HG03460 (cell line): ENCODE results near the gene RBBP8NL.

Experiments used
- ATAC-seq: cut with Tn5 transposase; IDR thresholded peaks from one replicate; pipeline ENCODE4 v1.9.1; 2021; ENCODE audit not compliant: unreplicated experiment

RBBP8NL gene

GRCh38 chr20:62461834-62462233 lies 34.5 kb upstream of the RBBP8NL start:
- ATAC-seq, result no peak

GRCh38 chr20:62461157-62461556 lies 33.8 kb upstream of the RBBP8NL start:
- no peak for ATAC-seq

GRCh38 chr20:62460678-62461077 lies 33.3 kb upstream of the RBBP8NL start:
- ATAC-seq, result no peak

- no peak for ATAC-seq
Measured at GRCh38 chr20:62459488-62459887, 32.1 kb upstream of the RBBP8NL start.

- ATAC-seq, result no peak
Measured at GRCh38 chr20:62458275-62459251, 31.2 kb upstream of the RBBP8NL start.

GRCh38 chr20:62457831-62458230 lies 30.5 kb upstream of the RBBP8NL start:
- ATAC-seq, result no peak

- no peak for ATAC-seq
Measured at GRCh38 chr20:62457098-62457497, 29.8 kb upstream of the RBBP8NL start.

DNA sequence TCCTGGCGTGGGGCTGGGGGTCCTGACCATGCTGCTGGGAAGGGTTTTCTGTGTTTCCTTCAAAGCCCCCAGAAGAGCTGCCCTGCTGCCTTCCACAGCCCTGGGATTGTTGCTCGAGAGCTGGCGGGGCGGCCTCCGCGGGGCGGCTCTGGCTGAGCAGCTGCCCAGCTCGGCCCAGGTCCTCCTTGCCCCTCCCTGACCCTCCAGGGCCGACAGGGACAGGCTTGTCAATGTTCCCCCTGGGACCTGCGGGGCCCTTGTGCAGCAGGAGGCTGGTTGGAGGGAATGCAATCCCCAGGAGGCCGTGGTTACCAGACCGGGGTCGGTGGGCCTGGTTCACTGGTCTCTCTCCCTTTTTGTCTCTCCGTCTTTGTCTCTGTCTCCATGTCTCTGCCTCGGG lies 28.6 kb upstream of the RBBP8NL start:
- no peak for ATAC-seq

DNA sequence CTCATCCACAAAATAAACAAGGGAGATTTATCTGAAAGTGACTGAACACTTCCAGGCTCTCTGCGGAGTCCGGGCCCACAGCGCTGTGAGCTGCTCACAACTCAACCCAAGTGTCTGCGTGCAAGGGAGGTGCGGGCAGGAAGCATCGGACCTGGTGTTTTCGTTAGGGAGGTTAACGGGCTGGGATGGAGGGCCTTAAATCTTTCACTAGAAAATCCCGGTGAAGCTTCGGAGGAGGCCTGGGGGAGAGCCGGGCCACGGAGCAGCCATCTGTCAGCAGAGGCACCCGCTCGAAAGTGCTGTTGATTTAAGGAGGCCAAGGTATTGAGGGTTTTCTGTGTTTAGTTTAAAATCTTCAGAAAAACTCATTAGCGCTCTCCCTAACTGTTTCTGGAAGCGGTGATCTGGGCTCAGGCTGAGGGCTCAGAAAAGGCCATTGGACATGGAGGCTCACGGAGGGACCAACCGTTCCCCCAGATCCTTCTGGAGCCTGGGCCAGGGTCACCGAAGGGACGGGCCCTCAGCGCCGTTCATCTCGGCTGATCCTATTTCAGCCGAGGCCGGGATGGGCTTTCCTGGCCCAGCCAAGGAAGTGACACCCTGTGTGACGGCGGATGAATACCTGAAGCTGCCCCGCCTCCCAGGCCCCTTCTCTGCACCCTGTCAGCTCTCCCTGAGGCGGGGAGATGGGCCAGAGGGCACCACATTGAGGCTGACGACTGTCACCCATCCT lies 27.7 kb upstream of the RBBP8NL start:
- ATAC-seq, result no peak

- no peak for ATAC-seq
Measured at GRCh38 chr20:62453186-62453808, 26.0 kb upstream of the RBBP8NL start.

DNA sequence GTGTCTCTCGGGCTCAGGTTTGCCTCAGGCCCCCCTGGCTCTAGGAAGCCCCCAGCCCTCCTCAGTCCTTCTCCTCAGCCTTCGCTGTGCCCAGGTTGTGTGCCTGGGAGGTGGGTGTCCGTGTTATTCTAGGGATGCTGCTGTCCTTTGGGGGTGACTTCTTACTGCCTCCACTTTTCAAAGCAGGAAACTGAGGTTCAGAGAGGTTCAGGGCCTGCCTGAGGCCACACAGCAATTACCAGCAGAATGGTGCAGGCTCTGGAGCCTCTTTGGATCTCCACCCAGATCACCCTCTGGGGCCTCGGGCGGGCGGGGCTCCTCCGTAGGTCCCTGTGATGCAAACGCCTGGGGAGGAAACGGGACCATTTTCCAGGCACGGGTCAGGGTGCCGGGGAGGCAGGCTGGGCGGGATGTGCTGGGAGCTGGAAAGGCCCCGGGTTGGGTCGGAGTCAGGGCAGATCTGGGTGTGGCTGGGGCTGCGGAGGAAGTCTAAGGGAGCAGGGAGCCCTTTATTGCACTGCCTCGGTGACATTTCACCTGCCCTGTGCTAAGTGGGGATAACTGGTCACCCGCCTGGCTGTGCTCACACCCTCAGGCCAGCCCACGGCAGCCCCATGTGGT lies 25.2 kb upstream of the RBBP8NL start:
- ATAC-seq, result no peak

DNA sequence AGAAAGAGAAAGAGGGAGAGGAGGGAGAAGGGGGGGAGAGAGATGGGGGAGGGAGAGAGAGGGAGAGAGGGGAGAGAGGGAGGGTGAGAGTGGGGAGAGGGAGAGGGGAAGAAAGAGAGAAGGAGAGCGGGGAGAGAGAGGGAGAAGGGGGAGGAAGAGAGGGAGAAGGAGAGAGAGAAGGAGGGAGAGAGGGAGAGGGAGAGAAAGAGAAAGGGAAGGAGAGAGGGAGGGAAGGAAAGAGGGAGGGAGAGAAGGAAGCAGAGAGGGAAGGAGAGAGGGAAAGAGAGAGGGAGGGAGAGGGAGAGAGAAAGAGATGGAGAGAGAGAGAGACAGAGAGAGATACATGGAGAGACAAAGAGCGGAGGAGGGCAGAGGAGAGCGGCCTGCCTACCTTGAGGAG lies 24.6 kb upstream of the RBBP8NL start:
- ATAC-seq, result no peak

GRCh38 chr20:62451156-62451767 lies 23.9 kb upstream of the RBBP8NL start:
- no peak for ATAC-seq

DNA sequence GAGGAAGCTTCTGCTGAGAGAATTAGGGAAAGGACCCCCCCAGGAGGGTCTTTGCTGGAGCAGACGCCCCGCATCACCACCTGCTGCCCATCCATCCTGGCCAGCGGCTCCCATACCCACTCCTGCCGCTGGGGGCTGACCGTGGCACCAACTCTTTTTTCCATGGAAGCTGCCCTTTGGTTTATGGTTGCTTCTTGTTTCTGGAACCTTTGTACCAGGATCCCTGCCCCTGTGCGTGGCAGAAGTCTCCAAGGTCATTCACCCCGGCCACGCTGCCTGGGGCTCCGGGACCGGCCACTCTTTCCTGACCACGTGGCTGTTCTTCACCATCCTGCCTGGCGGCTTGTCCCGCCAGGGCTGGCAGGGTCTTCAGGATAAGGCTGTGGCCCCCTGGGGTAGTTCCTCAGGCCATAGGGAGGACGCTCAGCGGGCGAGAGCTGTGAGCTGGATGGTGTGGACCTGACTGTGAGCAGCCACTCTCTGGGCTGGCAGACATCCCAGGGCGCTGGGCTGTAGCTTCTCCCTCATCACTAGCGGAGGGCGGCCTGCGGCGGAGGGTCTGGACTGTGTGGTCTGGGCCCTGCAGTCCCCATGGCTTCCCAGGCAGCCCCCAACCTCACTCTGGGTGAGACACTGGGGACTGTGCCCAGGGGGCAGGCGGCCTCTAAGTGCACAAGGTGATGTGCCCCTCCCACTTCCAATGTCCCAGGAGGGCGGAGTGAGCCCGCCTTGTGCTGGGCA lies 22.8 kb upstream of the RBBP8NL start:
- no peak for ATAC-seq

GRCh38 chr20:62448788-62449187 lies 21.4 kb upstream of the RBBP8NL start:
- no peak for ATAC-seq

DNA sequence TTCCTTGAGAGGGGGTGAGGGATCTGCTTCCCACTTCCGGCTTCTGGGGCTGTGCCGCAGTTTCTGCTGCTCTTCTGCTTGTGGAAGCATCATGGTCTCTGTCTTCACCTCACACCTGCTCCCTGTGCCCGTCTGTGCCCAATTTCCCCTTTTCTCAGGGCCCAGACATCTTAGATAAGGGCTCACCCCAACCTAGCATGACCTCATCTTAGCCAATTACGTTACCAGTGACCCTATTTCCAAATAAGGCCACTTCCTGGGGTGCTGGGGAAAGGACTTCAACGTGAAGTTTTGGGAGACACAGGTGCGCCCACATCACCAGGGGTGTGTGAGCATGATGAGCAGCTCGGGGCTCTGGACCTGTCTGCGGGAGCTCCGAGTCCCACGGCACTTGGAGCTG lies 20.7 kb upstream of the RBBP8NL start:
- no peak for ATAC-seq

DNA sequence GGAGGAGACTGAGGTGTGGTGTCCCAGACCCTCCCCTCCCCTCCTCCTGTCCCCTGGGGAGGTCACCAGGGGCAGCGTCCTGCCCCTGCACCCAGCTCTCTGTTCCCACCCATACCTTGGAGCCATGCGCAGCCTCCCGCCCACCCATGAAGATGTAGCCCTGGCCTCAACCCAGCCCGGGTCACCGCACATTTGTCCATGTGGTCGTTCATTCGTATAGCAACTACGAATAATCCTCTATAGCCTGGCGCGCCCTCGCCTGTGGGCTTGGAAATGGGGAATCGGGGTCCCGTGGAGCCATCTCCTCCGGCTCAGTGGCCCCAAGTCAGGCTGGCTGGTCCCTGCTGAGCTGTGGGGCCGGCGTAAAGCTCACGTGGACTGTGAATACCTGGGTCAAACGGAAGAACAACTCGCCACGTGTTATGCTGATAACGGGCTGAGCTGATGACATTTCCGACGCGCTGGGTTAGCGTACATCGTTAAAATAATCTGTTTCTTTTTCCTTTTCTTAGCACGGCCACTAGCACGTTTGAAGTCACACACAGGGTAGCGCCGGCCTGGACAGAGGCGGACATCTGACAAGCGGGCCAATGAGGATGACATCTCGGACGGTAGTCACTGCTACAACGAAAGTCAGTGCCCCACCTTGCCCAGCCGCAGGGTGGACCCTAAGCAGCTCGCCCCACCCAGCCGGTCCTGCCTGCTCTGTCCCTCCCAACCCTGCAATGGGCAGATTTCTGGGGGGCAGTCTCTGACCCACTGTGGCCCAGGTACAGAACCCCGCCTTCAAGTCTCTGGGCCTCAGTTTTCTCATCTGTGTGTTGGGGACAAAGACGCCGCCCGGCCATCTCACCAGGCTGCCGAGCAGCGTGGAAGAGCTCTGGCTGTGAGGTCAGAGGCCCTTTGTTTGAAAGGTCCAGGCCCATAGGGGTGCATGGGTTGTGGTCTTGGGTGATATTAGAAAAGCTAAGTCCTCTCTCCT lies 19.8 kb upstream of the RBBP8NL start:
- no peak for ATAC-seq

DNA sequence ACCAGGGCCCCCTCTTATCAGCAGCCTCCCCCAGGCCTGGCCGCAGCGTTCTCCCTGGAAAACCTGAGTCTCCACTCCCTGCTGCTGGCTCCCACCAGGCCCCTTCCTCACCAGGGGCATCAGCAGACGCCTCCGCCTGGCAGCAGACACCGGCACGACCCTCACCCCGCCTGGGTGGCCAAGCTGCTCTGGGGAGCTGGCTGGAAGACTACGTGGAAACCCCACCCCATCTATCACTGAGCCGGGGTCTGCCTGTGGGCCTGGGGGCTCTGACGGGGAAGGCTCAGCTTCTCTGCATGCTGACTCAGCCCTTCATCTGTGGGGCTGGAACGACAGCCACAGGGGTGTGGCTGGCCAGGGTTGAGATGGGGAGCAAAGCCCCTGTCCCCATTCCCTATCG lies 19.1 kb upstream of the RBBP8NL start:
- ATAC-seq, result no peak
